IMR-90 (cell line): ENCODE data around the gene DNAH9. TPM values are rescaled to one million over a fixed set of nuclear protein-coding genes. Genes with fewer than 3 reads are reported as not detected.

Experiments used
- ATAC-seq: fragments of 200-7000 bp; cut with Tn5 transposase; 2 replicates; pipeline ENCODE4 v1.9.1; 2020; ENCODE audit warnings: low read depth, mild to moderate bottlenecking, moderate library complexity
- BruUV-seq: library from RNA; stranded (reverse); fragments of 400-500 nt; replicated peaks from 2 replicates; lab custom pipeline; 2021; lab: Mats Ljungman, UMichigan
- CTCF ChIA-PET: fragments of 300-600 bp; formaldehyde crosslinking; extraction: SDS; loops from one replicate; lab custom pipeline; 2021; ENCODE audit warnings: antibody characterized with exemption; lab: Yijun Ruan, JAX
- POLR2A ChIA-PET: fragments of 300-600 bp; sonication (Branson Sonifier 250); formaldehyde crosslinking; loops from one replicate; lab custom pipeline; 2022; ENCODE audit warnings: antibody characterized with exemption; ENCODE audit not compliant: unreplicated experiment; lab: Charles Lee
- DNase-seq: peaks from one replicate; pipeline ENCODE4 v3.0.0; 2013
- H2AFZ ChIP-seq: replicated peaks from 2 replicates; pipeline ENCODE3; 2013; ENCODE audit warnings: low read length, mild to moderate bottlenecking; ENCODE audit not compliant: poor library complexity
- H2AK5ac ChIP-seq: 2 replicates; pipeline ENCODE4 v1.6.1; 2013; ENCODE audit warnings: low read depth, low read length, inconsistent platforms
- H2AK9ac ChIP-seq: replicated peaks from 2 replicates; pipeline ENCODE3; 2013; ENCODE audit warnings: mild to moderate bottlenecking, low read depth, low read length, moderate library complexity; ENCODE audit not compliant: poor library complexity
- H2BK120ac ChIP-seq: 2 replicates; pipeline ENCODE4 v1.6.1; 2013; ENCODE audit warnings: low read depth, low read length, inconsistent platforms
- H2BK15ac ChIP-seq: 3 replicates; pipeline ENCODE4 v1.6.1; 2013; ENCODE audit warnings: low read depth, low read length, inconsistent platforms
- H2BK20ac ChIP-seq: 2 replicates; pipeline ENCODE4 v1.6.1; 2013; ENCODE audit warnings: low read depth, mild to moderate bottlenecking, inconsistent platforms, low read length, moderate library complexity
- H2BK5ac ChIP-seq: 2 replicates; pipeline ENCODE4 v1.6.1; 2013; ENCODE audit warnings: mild to moderate bottlenecking, low read depth, low read length, inconsistent platforms; ENCODE audit not compliant: poor library complexity, severe bottlenecking
- H3K14ac ChIP-seq: replicated peaks from 2 replicates; pipeline ENCODE4 v1.6.1; 2013; ENCODE audit warnings: low read depth, low read length, inconsistent platforms
- H3K18ac ChIP-seq: 2 replicates; pipeline ENCODE4 v1.6.1; 2013; ENCODE audit warnings: low read depth, low read length, control low read depth
- H3K23ac ChIP-seq: 2 replicates; pipeline ENCODE4 v1.6.1; 2013; ENCODE audit warnings: low read depth, low read length, inconsistent platforms
- H3K27ac ChIP-seq: 2 replicates; pipeline ENCODE4 v1.5.1; 2013; ENCODE audit warnings: mild to moderate bottlenecking, control low read depth, low read length; ENCODE audit not compliant: insufficient read depth
- H3K27me3 ChIP-seq: 2 replicates; pipeline ENCODE4 v1.6.1; 2013; ENCODE audit warnings: low read length; ENCODE audit not compliant: control insufficient read depth, insufficient read depth
- H3K36me3 ChIP-seq: 2 replicates; pipeline ENCODE4 v1.6.1; 2013; ENCODE audit warnings: low read length, mixed read lengths; ENCODE audit not compliant: control insufficient read depth, insufficient read depth
- H3K4ac ChIP-seq: 2 replicates; pipeline ENCODE4 v1.6.1; 2013; ENCODE audit warnings: low read depth, low read length, inconsistent platforms
- H3K4me1 ChIP-seq: 2 replicates; pipeline ENCODE4 v1.6.1; 2013; ENCODE audit warnings: low read length, mixed read lengths; ENCODE audit not compliant: control insufficient read depth, insufficient read depth
- H3K4me2 ChIP-seq: 2 replicates; pipeline ENCODE4 v1.6.1; 2013; ENCODE audit warnings: low read depth, mild to moderate bottlenecking, control low read depth, low read length, moderate library complexity
- H3K4me3 ChIP-seq: 2 replicates; pipeline ENCODE4 v1.5.1; 2013; ENCODE audit warnings: low read depth, mild to moderate bottlenecking, control low read depth, low read length, moderate library complexity; ENCODE audit not compliant: insufficient read depth
- H3K56ac ChIP-seq: 2 replicates; pipeline ENCODE4 v1.6.1; 2013; ENCODE audit warnings: low read length, inconsistent platforms; ENCODE audit not compliant: insufficient read depth; ENCODE audit errors: extremely low read depth
- H3K79me1 ChIP-seq, 2 experiments: 2 replicates each; pipeline ENCODE4 v1.6.1; 2013; ENCODE audit warnings: low read length in 2 of 2, inconsistent platforms in 1 of 2, low read depth in 1 of 2
- H3K9ac ChIP-seq: 2 replicates; pipeline ENCODE4 v1.6.1; 2013; ENCODE audit warnings: low read depth, low read length, control low read depth
- H3K9me1 ChIP-seq: 2 replicates; pipeline ENCODE4 v1.6.1; 2013; ENCODE audit warnings: low read length, inconsistent platforms; ENCODE audit not compliant: insufficient read depth
- H3K9me3 ChIP-seq: 2 replicates; pipeline ENCODE4 v1.6.1; 2013; ENCODE audit warnings: low read length; ENCODE audit not compliant: control insufficient read depth, insufficient read depth
- H4K20me1 ChIP-seq: 2 replicates; pipeline ENCODE4 v1.6.1; 2013; ENCODE audit warnings: low read length, inconsistent platforms; ENCODE audit not compliant: insufficient read depth
- H4K5ac ChIP-seq: 2 replicates; pipeline ENCODE4 v1.6.1; 2013; ENCODE audit warnings: mild to moderate bottlenecking, low read depth, low read length, control low read depth
- H4K8ac ChIP-seq, 2 experiments: 2 replicates each; pipeline ENCODE4 v1.6.1; 2013; ENCODE audit warnings: low read depth in 2 of 2, low read length in 2 of 2, control low read depth in 1 of 2, inconsistent platforms in 1 of 2
- H4K91ac ChIP-seq: 2 replicates; pipeline ENCODE4 v1.6.1; 2013; ENCODE audit warnings: low read depth, low read length, inconsistent platforms; ENCODE audit not compliant: insufficient read depth
- MAFK ChIP-seq: IDR thresholded peaks from 2 replicates; pipeline ENCODE4 v1.6.1; 2012; ENCODE audit warnings: low read depth, low read length, improper control_type of control experiment
- WGBS, 2 experiments: methylation state at CpG; one replicate each; pipeline versions ENCODE4 v1.1.5 to v1.1.7; 2013; ENCODE audit warnings: missing lambda C conversion rate in 2 of 2; ENCODE audit not compliant: insufficient read length in 1 of 2; ENCODE audit errors: extremely low coverage in 2 of 2; 5-methylcytosine and 5-hydroxymethylcytosine counted together
- dilution Hi-C: fragments of 300-500 bp; cut with HindIII; formaldehyde crosslinking; loops from one replicate; pipeline ENCODE4 v1.14.3; 2018; ENCODE audit warnings: low sequenced_read_pairs; ENCODE audit not compliant: unreplicated experiment
- in situ Hi-C: fragments of 300-500 bp; cut with MboI; formaldehyde crosslinking; loops from 3 replicates; pipeline ENCODE4 v1.14.3; 2019; ENCODE audit warnings: low sequenced_read_pairs, inconsistent platforms, mixed read lengths
- intact Hi-C: fragments of 100-400 bp; cut with micrococcal nuclease; formaldehyde crosslinking; loops from 2 replicates; pipeline ENCODE4 v1.10.0; 2022
- polyA plus RNA-seq, 3 experiments: library from polyadenylated mRNA; depleted of rRNA; stranded (reverse); fragments of >200 nt; gene quantifications; 2 replicates each; pipeline ENCODE4 v1.2.3, GENCODE V29; 2012; ENCODE audit warnings: low replicate concordance in 1 of 3
- total RNA-seq: library from RNA; depleted of rRNA; stranded (reverse); fragments of >200 nt; gene quantifications from 2 replicates; pipeline ENCODE4 v1.2.3, GENCODE V29; 2012
- TF ChIP-seq, protein P1 (sequence below): fragments of 150-350 bp; IDR thresholded peaks from 2 replicates; pipeline ENCODE4 v1.6.1; 2017; ENCODE audit warnings: mild to moderate bottlenecking, antibody characterized with exemption, low read length, low read depth

DNAH9 gene
- total and polyA plus RNA-seq, 2 of the 4 experiments (the other 2 are of a cell fraction): not detected

DNA sequence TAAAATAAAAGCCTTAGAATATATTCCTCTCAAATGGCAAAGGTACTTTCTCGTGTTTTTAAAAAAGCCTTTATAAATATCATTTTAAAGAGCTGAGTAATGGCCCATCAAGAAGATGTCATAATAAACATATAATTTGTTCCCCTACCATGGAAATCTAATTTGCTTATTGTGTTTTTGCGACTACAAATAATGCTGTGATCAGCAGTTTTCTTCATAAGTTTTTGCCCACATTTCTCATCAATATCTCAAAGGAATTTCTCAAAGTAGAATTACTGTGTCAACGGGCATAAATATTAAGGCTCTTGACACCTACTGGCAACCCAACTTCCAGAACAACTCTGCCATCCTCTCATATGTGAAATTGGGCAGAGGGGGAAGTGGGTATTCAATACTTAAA is 381.5 kb downstream of the DNAH9 start:
- whole genome bisulfite sequencing, 2 experiments: no CpG with 5 or more reads among the region's 3 CpGs
- no peak overlapping the region for H3K27ac ChIP-seq
- no peak overlapping the region for H2AK9ac ChIP-seq
- intact Hi-C loops: no loop called here
- H4K5ac ChIP-seq: no peak overlapping the region
- H3K23ac ChIP-seq: no peak overlapping the region
- H3K9ac ChIP-seq: no peak overlapping the region
- no peak overlapping the region for H3K4me2 ChIP-seq
- H2BK5ac ChIP-seq: no peak overlapping the region
- H2AK5ac ChIP-seq: no peak overlapping the region
- no peaks in the 10 kb centered on the region for H3K79me1 ChIP-seq
- no peak overlapping the region for H2BK120ac ChIP-seq
- no peak overlapping the region for H3K4ac ChIP-seq
- no peaks in the 10 kb centered on the region for H4K20me1 ChIP-seq
- no peaks in the 10 kb centered on the region for H3K9me1 ChIP-seq
- peaks cover 19% of the 10 kb centered on the region for H3K36me3 ChIP-seq
- H3K4me1 ChIP-seq: no peaks in the 10 kb centered on the region
- in situ Hi-C loops: loop anchor here (10.0 to 25.0 kb wide), 2 partner anchors 1105 to 1317 kb away; partner anchors contain the start of gene MYH3
- no TSS peak for BruUV-seq
- H2AFZ ChIP-seq: no peak overlapping the region
- ChIA-PET POLR2A (no interaction called here), CTCF (interaction anchor here (0.7 kb wide), 1 partner anchor 26 kb away, joined by 3 read pairs; no protein-coding TSS in a partner anchor)
- H2BK15ac ChIP-seq: no peak overlapping the region
- no peak overlapping the region for H4K91ac ChIP-seq
- H4K8ac ChIP-seq: no peak overlapping the region
- H2BK20ac ChIP-seq: no peak overlapping the region
- no peak overlapping the region for H3K14ac ChIP-seq
- H3K4me3 ChIP-seq: no peak overlapping the region
- no peak overlapping the region for H3K56ac ChIP-seq
- DNase-seq (no peak), ATAC-seq (no peak)
- dilution Hi-C loops: no loop called here
- no peaks in the 10 kb centered on the region for H3K9me3 ChIP-seq
- no peak overlapping the region for H3K18ac ChIP-seq
- TF ChIP-seq, protein P1, sequence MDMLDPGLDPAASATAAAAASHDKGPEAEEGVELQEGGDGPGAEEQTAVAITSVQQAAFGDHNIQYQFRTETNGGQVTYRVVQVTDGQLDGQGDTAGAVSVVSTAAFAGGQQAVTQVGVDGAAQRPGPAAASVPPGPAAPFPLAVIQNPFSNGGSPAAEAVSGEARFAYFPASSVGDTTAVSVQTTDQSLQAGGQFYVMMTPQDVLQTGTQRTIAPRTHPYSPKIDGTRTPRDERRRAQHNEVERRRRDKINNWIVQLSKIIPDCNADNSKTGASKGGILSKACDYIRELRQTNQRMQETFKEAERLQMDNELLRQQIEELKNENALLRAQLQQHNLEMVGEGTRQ: no peak
- TF ChIP-seq MAFK: peak; percentile 99
- no peaks in the 10 kb centered on the region for H3K27me3 ChIP-seq
